GM10248 (cell line): ENCODE measurements around the gene KCNMB2.

Experiments used
- CTCF ChIA-PET: fragments of 300-600 bp; sonication (Branson Sonifier 250); formaldehyde crosslinking; extraction: SDS; loops from one replicate; lab custom pipeline; 2021; ENCODE audit warnings: antibody characterized with exemption; lab: Yijun Ruan, JAX
- POLR2A ChIA-PET: fragments of 350-650 bp; sonication (Branson Sonifier 250); formaldehyde crosslinking; extraction: SDS; loops from one replicate; lab custom pipeline; 2020; ENCODE audit warnings: antibody characterized with exemption; lab: Yijun Ruan, JAX
- DNase-seq: peaks from one replicate; pipeline ENCODE4 v3.0.0; 2012; ENCODE audit errors: extremely low spot score
- CTCF ChIP-seq: IDR thresholded peaks from 2 replicates; pipeline ENCODE4 v1.5.1; 2012; ENCODE audit warnings: mild to moderate bottlenecking, low read depth; ENCODE audit errors: extremely low read depth, missing control alignments, control extremely low read depth

Gene KCNMB2

GRCh38 chr3:178680037-178680436 lies 143.8 kb downstream of the KCNMB2 start:
- POLR2A ChIA-PET = no interaction called here
- CTCF ChIA-PET = interaction anchor here (0.9 to 2.3 kb wide), 7 partner anchors 10 to 118 kb away, joined by 3 to 7 read pairs (median 5); no protein-coding TSS in a partner anchor
- no peak for TF ChIP-seq CTCF
- DNase-seq = no peak

GRCh38 chr3:178680489-178680888 lies 144.3 kb downstream of the KCNMB2 start:
- no peak for DNase-seq
- ChIA-PET POLR2A (no interaction called here), CTCF (interaction anchor here (0.9 to 2.3 kb wide), 7 partner anchors 11 to 117 kb away, joined by 3 to 7 read pairs (median 5); no protein-coding TSS in a partner anchor)
- TF ChIP-seq CTCF = no peak

DNA sequence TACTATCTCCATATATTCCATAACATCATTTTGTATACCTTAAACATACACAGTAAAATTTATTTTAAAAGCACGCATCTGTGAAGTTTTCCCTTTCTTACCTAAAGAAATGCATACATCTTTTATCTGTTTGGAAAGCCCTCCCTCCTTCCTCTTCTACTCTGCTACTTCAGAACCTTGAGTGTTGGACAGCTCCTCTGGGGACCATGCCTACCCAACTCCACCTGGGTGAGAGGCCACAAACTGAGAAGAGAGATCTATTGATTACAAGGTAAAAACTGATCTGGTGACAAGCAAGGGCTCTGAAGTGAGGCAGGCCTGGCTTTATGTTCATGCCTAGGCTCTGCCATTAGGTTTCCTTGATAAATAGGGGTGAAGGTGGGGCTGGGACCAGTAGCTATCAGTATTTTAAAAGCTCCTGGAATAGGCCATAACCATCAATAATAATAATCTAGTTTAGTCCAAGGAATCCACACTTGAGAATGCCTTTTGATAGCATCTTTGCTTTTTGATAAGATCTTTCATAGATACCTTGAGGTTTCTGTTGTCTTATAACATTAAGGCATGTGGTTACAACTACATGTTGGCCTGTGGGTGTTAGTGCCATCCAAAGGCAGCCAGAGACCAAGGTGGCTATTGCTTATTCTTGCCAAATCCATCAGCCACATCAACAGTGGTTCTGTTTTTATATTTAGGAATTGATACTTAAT lies 148.8 kb downstream of the KCNMB2 start:
- DNase-seq = no peak

DNA sequence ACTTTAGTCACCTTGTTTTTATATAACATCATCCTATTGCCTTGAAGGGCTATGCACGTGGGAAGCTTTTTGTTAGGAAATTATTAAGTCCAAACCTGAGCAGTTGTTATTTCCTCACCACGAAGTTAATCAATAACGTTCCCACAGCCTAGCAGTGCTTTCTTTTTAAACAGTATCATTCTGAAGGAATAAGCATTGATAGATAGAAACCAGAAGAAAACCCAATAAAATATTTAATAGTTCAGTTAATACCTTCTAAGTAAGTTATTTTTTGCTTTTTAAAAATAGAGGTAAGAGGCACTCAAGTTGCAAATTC lies 149.3 kb downstream of the KCNMB2 start:
- TF ChIP-seq CTCF = no peak
- POLR2A ChIA-PET = no interaction called here

More for the DNA sequence above, 148.8 kb downstream of the KCNMB2 start:
- CTCF ChIA-PET = interaction anchor here (1.0 kb wide), 1 partner anchor 13 kb away, joined by 4 read pairs; no protein-coding TSS in a partner anchor
- no peak for TF ChIP-seq CTCF
- POLR2A ChIA-PET = no interaction called here

DNA sequence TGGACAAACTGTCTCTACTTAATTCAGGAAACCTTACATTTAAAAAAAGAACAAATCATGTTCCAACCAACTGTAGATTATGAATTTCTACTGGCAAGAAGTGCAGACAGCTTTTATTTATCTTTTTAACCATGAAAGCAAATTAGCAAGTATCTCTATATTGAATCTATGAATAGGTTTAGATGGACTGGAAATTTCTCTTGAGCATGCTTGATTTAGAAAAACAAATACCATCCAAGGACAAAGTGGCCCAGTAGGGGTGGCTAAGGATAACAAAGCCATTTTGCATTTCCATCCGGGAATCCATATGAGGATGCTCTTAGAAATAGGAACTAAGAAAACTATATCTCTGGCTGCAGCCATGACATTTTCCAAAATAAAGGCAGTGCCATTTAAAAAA lies 150.6 kb downstream of the KCNMB2 start:
- TF ChIP-seq CTCF = no peak
- CTCF ChIA-PET = no interaction called here
- POLR2A ChIA-PET = no interaction called here
- no peak for DNase-seq

More for the DNA sequence above, 149.3 kb downstream of the KCNMB2 start:
- CTCF ChIA-PET = no interaction called here
- no peak for DNase-seq

GRCh38 chr3:178690571-178690970 lies 154.3 kb downstream of the KCNMB2 start:
- CTCF ChIA-PET = interaction anchor here (1.7 kb wide), 1 partner anchor 10 kb away, joined by 7 read pairs; no protein-coding TSS in a partner anchor
- POLR2A ChIA-PET = no interaction called here
- TF ChIP-seq CTCF = no peak
- no peak for DNase-seq
